ENCODE data around the gene NARS2.
A peak's percentile ranks its signal among the peaks of the same experiment; 100 is the strongest.

The NARS2 gene

DNA sequence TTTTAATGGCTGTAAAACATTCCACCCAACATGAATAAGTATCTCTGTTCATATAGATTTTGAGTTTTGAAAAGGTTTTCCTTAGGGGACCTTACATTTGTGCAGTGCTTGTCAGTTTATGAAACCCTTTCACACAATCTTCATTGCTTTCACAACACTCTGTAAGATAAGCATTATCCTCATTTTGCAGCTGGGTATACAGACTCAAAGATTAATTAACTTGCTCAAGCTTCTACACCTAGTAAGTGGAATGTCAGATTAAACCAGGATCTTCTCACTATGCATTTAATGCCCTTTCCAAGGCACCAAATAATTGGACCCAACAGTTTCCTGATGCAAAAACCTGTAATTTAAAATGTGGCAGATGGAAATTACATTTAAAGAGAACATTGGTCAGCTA is 145.5 kb downstream of the NARS2 start:
- DNase-seq, result no peak

DNA sequence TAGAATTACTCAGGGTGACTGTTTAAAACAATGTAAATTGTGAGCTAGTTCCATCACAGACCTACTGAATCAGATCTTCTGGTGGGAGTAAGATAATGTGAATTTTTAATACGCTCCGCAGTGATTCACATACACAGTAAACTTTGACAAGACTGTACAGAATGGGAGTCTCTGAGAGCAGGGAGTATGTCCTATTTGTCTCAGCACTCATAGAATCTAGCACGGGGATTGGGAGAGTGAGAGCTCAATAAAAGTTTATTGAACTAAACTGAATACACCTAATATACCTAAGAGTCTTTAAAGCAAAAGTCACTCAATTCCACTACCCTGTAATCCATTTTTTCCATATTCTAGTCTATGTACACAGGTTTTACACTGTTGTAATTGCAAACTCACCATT is 145.9 kb downstream of the NARS2 start:
- DNase-seq, result no peak

DNA sequence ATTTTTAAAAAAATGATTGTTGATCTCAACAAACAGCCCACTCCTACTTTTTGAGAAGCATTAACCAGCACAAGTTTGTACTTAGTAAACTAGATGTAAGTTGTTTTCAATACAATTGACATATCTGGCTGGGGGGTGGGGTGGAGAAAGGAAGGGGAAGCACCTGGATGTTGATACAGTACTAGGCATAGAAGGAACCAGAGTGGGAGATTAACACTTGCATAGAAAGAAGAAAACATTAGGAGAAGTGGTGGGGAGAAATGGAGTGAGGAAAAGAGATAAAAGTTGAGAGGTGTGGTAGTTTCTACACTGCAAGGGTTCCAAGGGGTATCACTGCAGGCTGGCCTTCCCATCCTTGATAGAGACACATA is 146.4 kb downstream of the NARS2 start:
- DNase-seq, result no peak

DNA sequence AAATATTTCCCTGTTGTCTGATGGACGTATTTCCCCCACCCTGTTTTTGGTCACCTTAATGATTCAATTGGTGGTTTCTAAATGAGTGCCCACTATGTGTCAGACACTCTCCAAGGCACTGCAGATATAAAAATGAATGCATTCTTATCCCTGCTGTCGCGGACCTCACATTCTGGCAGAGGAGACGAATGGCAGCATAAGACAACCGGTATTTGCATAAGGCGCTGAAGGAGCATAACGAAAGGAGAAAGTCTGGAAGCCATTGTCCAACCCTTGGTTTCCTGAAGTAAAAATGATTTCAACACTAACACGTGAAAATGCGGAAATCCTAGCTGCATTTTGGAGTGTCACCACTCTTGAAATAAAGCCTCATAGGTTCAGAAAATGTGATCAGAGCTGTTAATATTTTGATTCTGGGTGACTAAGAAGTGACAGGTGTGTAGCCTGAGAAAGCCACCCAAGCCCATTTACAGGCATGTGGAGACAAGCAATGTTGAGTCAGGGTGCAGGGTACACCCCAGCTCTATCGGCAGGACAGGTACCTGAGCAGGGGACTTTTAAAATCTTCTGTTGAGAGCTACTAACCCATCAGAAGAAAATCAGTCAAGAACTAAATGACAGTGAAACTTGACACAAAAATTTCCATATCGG is 146.9 kb downstream of the NARS2 start:
- no peak for DNase-seq

DNA sequence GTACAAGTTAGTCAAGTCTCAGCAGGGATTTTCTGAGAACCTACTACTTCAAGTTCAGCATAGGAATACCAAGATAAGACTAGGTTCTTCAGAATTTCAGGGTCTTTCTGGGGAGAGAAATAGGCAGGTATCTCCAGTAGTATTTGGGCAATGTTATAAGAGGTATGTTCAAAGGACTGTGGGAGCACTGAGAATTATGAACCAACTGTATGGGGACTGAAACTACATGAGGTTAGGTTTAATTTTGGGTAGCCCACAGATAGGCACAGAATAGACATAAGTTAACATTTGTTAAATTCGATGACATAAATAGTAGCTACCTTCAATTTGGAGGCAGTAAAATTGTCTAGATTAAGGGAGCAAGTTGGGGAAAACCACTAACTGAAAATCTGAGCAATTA is 147.8 kb downstream of the NARS2 start:
- no peak for DNase-seq

DNA sequence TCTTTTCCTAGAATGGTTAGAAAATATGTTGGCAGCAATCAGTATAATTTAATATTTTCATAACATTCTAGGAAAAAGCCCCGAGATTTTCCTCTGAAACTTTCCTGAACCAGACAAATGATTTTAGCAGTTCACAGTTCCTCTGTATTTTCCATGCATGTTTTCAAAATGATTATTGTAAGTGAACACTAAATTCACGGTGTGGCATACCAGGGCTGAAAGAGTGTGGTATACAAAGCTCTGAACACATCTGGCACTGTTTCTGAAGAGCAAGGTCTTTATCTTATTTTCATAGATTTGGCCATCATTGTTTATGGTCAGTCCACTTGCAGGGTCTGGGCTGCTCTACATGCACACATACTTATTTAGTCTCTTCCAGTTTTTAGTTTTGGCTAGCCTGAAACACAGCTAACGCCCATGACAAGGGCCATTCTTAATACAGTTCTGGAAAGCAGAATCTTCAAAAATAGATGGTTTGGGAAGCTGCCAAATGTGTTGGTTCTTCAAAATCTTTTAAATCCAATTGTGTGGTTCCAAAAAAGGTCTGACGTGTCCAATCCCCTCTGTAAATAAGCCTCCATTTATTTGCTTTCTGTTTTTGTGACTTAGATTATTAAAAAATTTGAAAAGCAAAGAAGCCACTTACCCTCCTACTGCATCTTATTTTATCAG is 149.1 kb downstream of the NARS2 start:
- DNase-seq, result no peak

DNA sequence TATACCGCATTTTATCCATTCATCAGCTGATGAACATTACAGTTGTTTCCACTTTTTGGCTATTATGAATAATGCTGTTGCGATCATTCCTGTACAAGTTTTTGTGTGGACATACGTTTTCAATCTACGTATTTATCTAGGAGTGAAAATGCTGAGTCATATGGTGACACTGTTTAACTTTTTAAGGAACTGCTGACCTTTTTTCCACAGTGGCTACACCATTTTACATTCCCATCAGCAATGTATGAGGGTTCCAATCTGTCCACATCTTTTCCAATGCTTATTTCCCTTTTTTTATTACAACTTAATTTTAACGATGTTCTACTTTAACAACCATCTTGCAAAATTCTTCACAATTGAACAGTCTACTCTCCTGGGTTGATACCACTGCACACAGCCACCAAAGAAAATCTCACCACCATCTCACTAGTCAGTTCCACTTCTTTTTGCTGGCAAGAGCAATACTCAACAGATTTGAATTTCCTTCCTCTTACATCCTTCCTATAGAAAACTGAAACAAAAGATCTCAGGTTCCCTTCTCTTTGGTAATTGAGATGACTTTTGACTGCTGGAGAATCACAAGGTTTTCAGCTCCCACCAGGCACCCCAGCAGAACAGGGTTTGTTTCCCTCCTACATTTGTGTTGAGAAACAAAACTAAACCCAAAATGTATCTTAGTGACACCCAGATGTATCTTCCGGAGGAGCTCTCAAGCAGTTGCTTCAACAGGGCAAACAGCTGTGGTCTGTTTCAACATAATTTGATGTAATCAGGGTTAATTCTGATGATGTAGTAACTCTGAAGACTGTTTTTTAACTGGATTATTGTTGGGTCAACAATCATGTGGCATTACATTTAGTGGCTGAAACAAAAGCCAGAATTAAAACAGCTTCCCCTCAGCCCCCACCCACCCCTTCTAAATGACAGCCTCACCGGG is 150.1 kb downstream of the NARS2 start:
- no peak for DNase-seq

DNA sequence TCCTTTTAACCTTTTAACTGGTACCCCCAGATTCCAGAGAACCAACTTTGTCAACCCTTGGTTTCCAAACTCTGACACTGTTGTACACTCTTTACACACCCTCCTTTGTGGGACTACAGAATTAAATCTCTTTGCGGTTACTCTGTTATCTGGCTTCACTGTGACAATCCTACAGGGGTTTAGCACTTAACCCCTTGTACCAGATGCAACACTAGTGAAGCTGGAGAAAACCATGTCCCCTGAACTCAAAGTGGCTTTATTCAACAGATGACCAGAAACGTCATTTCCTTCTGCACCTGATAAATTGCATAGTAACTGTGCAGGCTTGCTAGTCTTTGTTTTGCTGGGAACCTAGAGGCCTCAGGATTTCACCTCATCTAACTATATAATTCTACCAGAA is 151.4 kb downstream of the NARS2 start:
- DNase-seq, result no peak

DNA sequence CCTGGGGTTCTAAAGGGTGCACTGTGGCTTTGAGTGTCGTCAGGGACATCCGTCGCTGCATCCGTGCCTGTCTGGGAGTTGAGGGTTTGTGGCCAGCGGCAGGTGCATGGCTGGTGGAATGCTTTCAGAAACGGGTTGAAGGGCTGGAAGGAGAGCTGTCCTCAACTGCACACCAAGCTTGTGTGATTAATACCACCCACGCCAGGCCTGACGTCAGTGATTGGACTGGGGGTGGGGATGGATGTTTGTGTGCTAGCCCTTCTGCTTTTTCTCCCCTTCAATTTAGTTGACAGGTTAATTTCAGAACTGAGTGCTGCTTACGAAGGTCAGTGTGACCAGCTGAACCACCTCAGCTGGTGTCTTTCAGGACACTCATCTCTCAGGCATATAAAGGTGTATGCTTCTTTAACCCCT is 153.9 kb downstream of the NARS2 start:
- DNase-seq, result peak; percentile 24

DNA sequence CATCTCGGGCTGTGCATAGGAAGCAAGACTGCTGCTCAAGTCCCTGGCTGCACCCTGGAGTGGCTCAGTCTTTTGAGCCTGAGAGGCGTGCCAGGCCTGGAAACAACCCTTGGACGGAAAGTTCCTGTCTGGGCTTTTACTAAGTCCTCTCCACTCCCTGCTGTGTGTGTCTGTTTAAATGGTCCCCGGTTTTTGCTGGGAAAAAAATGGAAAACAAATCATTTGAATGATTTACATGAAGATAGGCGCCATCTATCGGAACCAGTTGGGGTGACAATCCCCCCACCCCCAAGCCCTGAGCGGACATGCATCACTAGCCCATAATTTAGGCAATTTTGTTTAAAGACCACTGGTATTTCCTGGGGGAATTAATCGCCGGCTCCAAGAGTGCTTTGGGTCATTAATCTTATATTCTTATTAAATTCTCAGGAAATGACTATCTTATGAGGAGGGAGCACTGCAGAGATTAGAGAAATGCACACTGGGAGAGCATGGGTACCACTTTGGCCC is 154.4 kb downstream of the NARS2 start:
- DNase-seq, result peak; percentile 50

DNA sequence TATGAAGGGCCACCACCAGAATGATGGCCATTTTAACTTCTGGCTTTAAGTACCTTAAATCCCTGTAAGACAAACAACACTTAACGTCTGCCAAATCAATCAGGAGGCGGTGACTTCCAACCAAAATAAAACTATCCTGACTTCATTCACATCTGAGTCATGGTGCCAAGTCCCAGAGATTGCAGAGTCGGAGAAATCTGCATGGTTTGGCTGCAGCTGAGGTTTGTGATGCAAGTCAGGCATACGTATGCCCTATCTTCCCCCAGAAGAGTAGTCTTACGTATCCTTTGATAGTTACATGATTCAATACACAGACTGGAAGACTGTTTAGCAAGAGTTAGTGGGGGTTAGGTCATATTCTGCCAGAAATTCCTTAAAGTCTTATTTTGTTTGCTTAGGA is 155.3 kb downstream of the NARS2 start:
- DNase-seq, result no peak

DNA sequence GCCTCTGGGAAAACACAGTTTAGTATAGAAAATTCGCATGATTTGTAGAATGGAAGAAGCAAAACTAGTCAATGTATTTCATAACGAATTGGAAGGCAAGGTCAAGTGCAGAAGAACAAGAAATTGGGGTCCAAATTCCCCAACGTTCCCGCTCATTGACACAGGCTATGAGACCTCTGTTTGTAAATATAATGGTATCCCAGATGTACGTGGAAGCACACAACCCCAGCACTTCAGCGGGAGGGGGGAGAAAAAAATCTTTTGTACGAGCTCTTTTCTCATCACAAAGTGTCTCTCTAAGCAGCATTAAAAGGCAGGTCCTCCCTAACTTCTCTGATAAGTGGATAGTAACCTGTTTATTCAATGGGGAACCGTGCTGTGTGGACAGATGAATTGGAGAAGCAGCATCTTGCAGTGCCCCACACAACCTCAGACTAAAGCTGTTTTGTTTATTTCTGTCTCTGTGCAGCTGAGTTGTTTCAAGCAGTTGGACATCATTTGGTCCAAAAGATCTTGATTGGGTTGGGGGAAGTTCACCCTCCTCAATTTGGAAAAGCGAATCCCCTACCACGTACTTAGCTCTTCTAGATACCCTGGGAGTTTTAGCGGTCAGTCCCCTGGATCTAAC is 156.0 kb downstream of the NARS2 start:
- no peak for DNase-seq

DNA sequence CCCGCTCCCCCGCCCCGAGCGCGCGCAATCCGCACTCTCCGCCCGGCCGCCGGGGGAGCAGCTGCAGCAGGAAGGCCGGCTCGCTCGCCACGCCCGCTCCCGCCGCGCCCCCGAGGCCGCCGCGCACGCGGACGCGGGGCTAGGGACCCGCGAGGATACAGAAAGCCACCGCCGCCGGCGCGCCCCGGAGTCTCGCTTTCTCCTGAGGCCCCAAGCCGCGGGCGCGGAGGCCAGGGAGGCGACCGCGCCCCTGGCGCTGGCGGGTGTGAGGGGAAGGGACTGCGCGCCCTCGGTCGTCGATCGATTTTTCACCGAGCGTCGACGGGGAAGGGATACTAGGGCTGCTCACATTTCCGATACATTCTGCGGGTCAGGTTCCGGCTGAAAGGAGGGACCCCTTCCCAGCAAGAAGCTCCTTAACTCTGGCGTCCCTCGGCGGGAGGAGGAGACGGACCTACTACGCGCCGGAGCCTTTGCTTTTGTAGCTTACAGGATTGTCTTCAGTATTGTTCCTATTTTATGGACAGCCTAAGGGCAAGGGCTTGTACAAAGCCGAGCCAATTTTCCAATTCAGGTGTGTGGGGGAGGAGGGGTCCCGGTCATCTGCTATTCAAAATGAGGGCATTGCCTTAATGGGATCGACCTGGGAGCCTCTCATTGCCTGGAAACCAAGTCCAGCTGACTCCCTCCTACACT is 156.6 kb downstream of the NARS2 start:
- DNase-seq, result peak; percentile 86

DNA sequence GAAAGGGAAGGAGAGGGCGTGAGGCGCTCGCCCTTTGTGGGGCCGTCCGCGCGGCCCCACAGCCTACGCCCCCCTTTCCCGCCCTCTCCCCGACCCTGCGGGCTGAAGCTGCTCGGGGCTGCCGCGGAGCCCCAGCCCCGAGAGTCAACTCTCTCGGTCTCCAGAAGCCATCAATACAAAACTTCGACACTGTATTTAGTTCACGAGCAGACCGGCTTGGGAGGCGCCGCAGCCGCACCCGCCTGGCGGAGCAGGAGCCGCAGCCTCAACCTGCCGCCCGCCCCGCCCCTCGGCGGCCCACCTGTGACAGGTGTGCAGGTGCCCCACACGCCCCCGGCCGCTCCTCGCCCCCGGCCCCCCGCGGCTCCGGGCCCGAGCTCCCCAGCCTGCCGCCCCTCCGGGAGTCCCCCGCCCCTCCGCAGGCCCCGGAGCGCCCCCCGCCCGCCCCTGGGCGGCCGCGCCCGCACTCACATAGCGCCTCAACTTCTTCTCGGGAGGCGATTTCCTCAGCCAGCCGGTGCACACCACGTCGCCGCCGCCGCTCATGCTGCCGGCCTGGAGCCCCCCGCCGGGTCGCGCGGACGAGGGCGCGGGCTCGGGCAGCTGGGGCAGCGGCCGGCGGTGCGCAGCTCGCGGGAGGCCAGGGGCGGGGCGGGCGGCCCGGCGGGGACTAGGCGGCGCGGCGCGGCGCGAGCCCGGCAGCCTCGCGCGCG is 157.3 kb downstream of the NARS2 start, which contains the start of gene GAB2:
Gene GAB2, minus strand, starts transcription at position 646 of the 713 bp plus-strand sequence. Its CDS starts 100 bp downstream, at position 546.
- peak; percentile 33 for DNase-seq

DNA sequence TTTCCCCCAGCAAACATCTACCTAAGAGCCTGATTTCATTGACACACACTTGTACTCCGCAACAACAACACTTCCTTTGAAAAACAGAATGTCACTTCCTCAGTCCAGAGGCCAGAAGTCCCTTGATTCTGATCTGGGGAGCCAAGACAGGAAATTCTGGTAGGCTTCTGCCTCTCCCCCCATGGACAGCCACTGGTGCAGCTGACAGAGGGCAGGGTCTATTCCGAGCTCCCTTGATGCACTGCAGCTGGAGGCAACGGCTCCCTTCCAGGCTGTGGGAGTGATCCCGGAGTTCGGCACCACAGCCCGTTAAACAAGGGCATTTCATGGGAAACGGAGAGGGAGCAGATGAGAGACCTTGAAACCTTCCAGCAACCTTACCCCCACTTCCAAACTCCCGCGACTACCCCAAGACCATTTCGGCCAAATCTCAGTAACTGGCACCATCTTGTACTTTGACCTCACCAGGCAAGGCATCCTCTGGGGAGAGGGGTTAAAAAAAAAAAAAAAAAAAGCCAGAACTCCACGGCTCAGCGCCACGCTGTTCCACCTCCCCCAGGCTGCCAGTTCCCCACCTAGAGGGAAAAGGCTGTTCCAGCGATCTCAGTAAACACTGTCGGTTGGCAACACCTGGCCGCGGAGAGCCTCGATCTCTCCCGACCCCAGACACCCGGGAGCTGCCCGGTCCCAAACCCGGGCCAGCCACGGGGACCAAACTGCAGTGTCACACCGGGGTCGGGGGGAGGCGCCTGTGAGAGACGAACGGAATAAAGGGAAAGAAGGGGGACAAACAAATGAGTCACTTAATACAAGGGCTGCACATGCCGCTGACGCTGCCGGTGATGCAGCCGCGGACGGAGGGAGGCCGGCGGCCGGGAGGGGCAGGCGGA is 158.1 kb downstream of the NARS2 start:
- DNase-seq, result peak; percentile 79

DNA sequence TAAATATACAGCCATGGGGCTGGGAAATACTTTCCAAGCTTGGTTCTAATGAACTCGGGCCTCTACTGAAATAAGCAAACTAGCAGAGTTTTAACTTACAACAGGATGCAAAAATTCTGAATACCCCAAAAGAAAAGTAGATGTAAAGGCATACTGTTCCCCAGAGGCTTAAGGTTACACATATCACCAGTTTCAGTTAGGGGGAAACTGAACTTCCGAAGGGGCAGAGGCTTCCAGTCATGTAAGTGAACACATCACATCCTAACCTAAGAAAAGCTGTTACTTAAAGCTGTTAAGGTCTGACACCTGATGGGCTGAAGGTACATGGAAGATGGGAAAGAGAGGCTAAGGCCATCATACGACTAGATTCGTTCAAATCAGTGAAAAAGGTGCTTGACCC is 159.3 kb downstream of the NARS2 start:
- no peak for DNase-seq

DNA sequence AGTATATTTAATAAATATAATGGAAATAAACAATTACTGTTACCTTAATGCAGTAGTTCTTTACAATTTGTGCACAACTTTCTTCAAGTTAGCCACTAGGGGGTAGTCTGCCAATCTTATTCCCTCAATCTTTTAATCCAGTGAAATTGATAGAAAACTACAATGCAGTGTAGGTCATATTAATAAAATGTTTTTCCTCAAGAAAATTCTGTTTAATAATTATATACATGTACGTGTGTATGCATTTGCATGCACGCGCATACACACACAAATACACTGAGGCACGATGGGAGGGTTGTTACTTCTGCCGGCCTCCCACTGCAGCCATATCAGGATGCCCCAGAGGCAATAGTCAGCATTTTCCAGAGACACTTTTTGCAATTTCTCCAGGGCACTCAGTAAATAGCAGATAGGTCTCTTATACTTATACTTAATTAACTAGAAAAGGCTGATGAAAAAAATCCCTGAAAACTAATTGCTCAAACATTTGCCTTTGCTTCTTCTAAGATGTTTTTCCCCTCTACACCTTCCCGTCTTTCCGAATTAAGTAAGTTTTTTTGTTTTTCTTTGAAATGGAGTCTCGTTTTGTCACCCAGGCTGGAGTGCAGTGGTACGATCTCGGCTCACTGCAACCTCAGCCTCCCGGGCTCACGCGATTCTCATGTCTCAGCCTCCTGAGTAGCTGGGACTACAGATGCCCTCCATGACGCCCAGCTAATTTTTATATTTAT is 160.2 kb downstream of the NARS2 start:
- peak; percentile 34 for DNase-seq

DNA sequence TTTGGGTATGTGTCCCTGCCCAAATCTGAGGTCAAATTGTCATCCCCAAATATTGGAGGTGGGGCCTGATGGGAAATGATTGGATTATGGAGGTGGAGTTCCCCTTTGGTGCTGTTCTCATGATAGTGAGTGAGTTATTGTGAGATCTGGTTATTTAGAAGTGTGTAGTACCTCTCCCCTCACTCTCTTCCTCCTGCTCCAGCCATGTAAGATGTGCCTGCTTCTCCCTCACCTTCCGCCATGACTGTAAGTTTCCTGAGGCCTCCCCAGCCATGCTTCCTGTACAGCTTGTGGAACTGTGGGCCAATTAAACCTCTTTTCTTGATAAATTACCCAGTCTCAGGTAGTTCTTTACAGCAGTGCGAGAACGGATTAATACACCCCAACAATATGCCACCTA is 166.0 kb downstream of the NARS2 start:
- DNase-seq, result no peak

DNA sequence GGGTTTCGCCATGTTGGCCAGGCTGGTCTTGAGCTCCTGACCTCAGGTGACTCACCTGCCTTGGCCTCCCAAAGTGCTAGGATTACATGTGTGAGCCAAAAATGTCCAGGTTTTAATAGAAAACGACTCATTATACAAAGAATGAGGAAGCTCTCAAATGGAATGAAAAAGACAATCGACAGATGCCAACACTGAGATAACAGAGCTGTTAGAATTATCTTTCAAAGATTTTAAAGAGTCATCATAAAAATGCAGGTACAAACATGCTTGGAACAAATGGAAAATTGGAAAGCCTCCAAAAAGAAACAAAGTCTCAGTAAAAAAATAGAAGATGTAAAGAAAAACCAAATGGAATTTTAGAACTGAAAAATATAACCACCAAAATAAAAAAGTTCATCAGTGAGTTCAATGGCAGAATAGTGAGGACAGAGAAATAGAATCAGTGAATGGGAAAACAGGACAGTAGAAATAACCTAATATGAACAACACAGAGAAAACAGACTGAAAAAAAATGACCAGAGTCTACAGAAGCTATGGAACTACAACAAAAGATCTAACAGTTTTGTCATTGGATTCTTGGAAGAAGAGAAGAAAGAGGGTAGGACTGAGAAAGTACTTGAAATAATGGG is 168.0 kb downstream of the NARS2 start:
- no peak for DNase-seq
